CD4-positive, alpha-beta T cell treated with Interleukin-4 for 4 hours (primary cell): ENCODE measurements around the gene ITGA3.
"Not testable (repeated sequence)": the region's sequence is repeated elsewhere in the genome, so short reads cannot be mapped to it uniquely, and the experiment has no call there.

Experiments used
- DNase-seq: peaks from one replicate; pipeline ENCODE4 v3.0.0-alpha.2; 2020

Gene ITGA3

DNA sequence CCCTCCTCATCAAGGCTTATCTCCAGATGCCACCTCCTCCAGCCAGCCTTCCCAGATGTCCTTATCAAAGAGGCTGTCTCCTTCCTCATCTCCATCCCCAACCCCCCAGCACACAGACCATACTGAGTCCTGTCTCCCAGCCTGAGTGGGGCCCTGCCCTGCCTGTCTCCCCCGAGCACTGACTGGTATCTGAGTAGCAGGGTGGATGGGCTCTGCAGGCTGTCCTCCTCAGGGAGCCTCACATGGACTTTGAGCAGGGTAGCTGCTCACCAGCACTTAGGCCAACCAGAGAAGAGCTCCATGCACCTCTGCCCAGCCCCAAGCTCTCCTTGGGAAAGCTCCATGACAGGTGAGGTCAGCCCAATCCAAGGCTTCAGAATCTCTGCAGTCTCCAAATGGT is 20.0 kb upstream of the ITGA3 start:
- DNase-seq = no peak

DNA sequence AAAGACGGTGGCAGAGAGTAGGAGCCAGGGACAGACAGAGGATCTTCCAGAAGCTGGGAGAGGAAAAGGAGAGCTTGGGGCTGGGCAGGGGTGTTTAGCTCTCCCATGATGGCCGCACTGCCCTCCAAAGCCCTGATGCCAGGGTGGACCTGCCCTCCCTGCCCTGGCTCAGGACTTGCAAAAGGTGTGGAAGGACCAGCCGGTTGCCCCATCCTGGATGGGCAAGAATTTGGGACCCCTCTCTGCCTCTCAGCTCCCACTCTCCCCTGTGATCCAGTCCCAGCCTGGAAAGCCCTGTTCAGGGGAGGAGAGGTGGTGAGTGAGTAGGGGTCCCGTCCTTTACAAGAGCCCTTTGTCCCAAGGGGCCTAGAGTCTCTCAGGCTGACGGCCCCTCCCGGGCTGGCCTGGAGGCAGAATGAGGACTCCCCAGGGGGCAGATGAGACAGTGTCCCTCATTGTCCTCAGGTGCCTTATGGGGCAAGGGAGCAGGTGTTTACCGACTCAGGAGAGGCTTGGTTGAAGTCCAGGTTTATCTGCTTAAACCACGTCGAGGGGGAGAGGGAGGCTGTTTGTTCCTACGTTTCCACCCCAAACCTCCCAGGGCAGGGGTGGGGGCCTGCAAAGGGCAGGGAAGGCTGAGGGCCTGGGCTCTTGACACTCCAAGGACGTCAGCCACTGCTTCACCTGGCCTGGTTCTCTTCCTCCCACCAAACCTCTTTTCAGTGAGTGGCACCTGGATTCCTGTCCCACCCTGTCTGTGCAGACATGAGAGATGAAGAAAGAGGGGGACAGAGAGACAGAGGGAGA is 19.3 kb upstream of the ITGA3 start:
- DNase-seq = no peak

- DNase-seq = no peak
Observed at GRCh38 chr17:50037321-50038107, 18.4 kb upstream of the ITGA3 start.

DNA sequence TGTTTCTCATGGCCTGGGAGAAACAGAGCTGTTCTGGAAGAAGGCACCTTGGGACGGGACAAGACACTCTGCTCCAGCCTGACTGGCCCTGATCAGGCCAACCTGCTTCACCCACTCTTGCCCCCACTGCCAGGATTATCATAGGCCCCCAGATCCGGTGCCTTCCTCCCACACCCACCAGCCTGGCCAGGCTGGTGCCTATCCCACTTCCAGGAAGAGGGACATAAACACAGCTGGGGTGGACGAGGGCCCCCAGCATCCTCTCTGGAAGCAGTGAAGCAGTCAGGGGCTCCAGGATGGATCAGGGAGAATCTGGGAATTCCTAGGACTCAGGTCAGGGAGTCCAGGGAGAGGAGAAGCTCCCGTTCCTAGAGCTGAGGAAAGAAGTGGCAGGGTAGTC is 16.9 kb upstream of the ITGA3 start:
- no peak for DNase-seq

DNA sequence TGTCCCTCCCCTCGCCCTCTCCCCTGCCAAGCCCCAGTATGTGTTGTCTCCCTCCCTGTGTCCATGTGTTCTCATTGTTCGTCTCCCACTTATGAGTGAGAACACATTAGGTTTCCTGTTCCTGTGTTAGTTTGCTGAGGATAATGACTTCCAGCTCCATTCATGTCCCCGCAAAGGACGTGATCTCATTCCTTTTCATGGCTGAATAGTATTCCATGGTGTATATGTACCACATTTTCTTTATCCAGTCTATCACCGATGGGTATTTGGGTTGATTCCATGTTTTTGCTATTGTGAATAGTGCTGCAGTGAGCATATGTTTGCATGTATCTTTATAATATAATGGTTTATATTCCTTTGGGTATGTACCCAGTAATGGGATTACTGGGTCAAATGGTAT is 15.4 kb upstream of the ITGA3 start:
- DNase-seq = not testable (repeated sequence)

- no peak for DNase-seq
Observed at GRCh38 chr17:50042211-50042610, 13.7 kb upstream of the ITGA3 start.

GRCh38 chr17:50043290-50044148 is 12.4 kb upstream of the ITGA3 start:
- DNase-seq = no peak

- DNase-seq = no peak
Observed at GRCh38 chr17:50044483-50044882, 11.4 kb upstream of the ITGA3 start.

DNA sequence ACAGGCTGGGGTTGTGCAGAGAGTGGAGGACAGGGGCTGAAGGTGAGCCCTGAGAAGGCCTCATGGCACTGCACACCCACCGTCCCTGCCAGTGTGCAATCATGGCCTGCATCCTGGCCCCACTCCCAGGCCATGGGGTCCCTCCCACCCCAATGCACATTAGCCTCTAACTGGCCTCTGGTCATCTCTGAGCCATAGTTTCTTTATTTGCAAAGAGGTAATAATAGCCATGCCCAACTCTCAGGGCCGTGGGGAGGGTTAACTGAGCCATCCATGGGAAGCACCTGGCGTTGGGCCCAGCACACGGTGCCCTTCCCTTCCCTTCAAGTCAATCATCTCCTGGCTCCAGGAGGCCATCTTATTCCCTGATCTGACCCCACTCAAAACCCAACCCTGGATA is 10.8 kb upstream of the ITGA3 start:
- no peak for DNase-seq

DNA sequence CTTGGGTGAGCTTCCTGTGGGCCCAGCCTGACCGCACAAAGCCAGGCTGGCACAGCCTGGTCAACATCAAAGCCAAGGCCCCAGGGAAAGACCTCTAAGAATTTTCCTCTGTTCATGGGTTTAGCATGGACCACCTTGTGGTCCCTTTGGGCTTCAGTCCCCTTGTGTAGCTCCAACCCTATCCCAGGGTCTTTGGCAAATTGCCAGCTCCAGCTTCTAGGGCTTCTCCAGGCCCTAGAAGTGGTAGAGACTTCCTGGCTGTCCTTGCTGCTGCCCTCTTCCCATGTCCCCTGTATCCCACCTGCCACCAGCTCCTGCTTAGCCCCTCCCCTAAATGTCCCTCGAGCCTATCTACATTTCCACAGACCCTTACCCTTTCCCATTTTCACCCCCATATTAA is 9.7 kb upstream of the ITGA3 start:
- DNase-seq = no peak

DNA sequence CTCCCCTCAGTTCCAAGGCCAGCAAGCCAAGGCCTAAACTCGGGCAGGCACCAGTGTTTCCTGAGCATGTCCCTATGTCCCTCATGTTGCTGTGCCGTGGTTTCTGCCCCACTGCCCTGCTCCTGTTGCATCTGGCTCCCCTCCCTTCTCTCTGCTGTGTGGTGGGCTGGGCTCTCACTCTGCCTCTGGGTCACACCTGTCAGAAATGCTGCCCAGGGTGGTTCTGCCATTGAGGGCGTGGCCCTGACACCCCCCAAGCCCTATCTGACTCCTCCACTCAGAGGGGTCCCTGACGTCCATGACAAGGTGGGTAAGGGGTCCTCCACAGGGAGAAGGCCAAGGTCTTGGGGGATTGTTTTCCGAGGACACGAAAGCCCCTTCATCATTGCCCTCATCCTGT is 9.2 kb upstream of the ITGA3 start:
- DNase-seq = no peak

DNA sequence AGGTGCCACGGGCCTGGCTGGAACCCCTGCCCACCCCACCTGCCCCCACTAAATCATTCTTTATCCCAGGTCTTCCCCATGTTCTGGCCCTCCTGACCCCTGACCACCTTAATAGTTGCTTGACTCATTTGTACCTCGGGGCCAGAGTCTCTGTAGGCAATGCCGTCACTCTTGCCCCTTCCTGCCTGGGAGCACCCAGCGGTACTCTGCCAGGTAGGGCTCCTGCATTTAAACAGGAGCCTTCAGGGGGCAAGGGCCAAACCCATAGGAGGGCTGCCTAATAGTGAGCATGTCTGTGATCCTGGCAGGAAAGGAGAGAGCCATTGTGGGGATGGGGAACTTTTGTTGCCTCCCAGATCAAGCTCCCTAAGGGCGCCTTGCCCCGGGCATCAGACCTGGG is 8.8 kb upstream of the ITGA3 start:
- no peak for DNase-seq

GRCh38 chr17:50047488-50048126 is 8.3 kb upstream of the ITGA3 start:
- DNase-seq = no peak

- no peak for DNase-seq
Observed at GRCh38 chr17:50048146-50048720, 7.7 kb upstream of the ITGA3 start.

GRCh38 chr17:50048988-50049387 is 6.9 kb upstream of the ITGA3 start:
- DNase-seq = no peak

DNA sequence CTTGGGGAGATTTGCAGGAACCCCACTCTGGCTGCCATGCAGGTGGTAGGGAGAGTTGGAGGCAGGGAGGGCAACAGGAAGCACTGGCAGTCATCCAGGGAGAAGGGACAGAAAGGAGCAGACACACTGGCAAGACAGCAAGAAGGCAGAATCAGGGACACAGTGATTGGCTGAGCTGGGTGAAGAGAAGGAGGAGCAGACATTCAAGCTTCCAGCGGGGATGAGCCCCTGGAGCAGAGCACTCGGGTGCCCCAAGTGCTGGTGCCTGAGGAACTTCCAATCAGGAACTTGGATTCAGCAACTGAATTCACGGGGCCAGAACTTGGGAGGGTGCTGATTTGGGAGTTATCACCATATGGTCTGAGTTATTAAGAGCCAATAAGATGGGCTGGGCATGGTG is 6.3 kb upstream of the ITGA3 start:
- DNase-seq = no peak

GRCh38 chr17:50050431-50051032 is 5.4 kb upstream of the ITGA3 start:
- no peak for DNase-seq

DNA sequence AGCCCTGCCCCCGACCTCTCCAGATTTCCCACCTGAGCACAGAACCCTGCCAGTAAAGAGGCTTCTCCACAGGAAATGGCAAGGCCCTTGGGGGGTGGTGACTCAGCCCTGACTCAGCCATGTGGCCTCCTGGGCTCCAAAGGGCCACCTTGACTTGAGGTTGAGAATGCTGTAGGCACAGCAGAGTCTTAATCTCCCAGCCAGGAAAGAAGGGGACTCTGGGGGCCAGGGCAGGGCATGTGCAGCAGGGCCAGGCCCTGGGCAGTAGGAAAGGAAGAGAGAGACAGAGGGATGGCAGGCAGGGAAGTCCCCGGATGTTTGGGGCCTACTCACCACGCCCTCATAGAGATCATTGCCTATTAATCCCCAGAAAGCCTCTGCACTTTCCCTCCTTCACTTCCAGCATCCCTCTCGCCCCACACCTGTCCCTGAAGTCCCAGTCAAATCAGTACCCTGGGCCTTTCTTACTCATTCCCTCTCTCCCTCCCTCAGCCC is 4.8 kb upstream of the ITGA3 start:
- DNase-seq = peak; percentile 43

- no peak for DNase-seq
Observed at GRCh38 chr17:50051606-50052005, 4.3 kb upstream of the ITGA3 start.

- DNase-seq = no peak
Observed at GRCh38 chr17:50052241-50052796, 3.6 kb upstream of the ITGA3 start.

DNA sequence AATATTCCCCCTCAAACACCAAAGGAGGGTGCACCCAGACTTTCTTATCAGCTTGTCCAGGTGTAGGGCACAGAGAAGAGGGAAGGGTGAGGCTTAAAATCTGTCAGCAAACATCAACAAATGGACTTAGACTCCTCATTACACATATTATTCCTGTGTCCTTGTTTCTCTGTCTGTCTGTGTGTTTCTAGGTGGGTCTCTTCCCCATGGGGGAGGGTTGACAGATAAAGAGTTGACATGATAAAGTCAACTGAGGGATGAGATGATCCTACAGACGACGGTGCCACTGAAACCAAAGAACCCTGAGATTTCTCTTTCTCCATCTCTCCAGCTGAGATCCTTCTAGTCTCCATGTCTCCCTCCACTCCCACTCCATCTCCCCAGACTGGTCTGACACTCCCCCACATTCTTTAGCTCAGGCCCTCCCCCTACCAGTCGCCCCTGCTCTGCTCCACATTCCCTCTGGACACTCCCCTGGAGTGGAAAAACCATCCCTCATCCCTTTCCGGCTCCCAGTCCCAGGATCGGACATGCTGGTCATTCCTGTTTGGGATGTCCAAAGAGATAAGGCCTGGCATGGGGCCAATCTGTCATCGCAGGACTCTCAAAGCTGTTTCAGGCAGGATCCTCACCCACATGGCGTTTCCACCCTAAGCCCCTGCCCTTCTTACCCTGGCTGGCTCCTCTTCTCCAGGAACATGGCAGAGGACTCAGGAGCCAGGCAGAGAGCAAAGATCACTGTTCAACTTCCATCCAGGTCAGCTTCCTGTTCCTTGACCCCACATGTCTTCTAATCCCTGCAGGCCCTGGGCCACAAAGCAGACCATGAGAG is 2.9 kb upstream of the ITGA3 start:
- no peak for DNase-seq
